ENCODE data around the gene RPL22L1.
"Not testable (repeated sequence)": the region's sequence is repeated elsewhere in the genome, so short reads cannot be mapped to it uniquely, and the experiment has no call there.

DNA sequence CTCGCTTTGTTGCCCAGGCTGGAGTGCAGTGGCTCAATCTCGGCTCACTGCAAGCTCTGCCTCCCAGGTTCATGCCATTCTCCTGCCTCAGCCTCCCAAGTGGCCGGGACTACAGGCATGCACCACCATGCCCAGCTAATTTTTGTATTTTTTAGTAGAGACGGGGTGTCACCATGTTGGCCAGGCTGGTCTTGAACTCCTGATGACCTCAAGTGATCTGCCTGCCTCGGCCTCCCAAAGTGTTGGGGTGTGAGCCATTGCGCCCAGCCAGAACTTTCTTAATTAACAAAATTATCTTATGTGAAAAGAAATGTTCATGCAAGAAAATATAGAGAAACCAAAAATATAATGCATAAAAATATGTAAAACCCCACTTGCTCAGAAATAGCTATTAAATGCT is 7.3 kb upstream of the RPL22L1 start:
- not testable (repeated sequence) for TF ChIP-seq CTCF (IDR thresholded peaks at IDR 0.05); EZH2 (IDR thresholded peaks at IDR 0.05; ENCODE audit: borderline replicate concordance, insufficient read depth, low read depth, low read length, poor library complexity, severe bottlenecking)
